Upper lobe of right lung (tissue), 1 donor: ENCODE results near the gene IRGQ. TPM values are rescaled to one million over a fixed set of nuclear protein-coding genes. Genes with fewer than 3 reads are reported as not detected.
A peak's percentile ranks its signal among the peaks of the same experiment; 100 is the strongest.

Experiments used
- ATAC-seq: fragments of 200-7000 bp; cut with Tn5 transposase; one replicate; pipeline ENCODE4 v1.9.1; 2020; ENCODE audit warnings: mild to moderate bottlenecking, moderate library complexity
- DNase-seq: peaks from one replicate; pipeline ENCODE4 v3.0.0-alpha.2; 2020
- H3K27ac ChIP-seq: fragments of 200-600 bp; one replicate; pipeline ENCODE4 v1.8.0; 2022
- H3K27me3 ChIP-seq: fragments of 200-600 bp; one replicate; pipeline ENCODE4 v1.8.0; 2022; ENCODE audit warnings: mild to moderate bottlenecking
- H3K36me3 ChIP-seq: fragments of 200-600 bp; one replicate; pipeline ENCODE4 v1.8.0; 2022
- H3K4me1 ChIP-seq: fragments of 200-600 bp; one replicate; pipeline ENCODE4 v1.8.0; 2022
- H3K4me3 ChIP-seq: fragments of 200-600 bp; one replicate; pipeline ENCODE4 v1.8.0; 2022; ENCODE audit warnings: mild to moderate bottlenecking
- H3K9me3 ChIP-seq: fragments of 200-600 bp; one replicate; pipeline ENCODE4 v1.8.0; 2022
- intact Hi-C: fragments of 100-400 bp; cut with DNase I; formaldehyde crosslinking; loops from one replicate; pipeline ENCODE4 v1.11.0; 2022
- long read RNA-seq: library from polyadenylated mRNA; unstranded; transcript quantifications from one replicate; pipeline ENCODE4 v2.0.0, GENCODE V29; 2021
- total RNA-seq: library from RNA; stranded (reverse); fragmentation: NEBNext Ultra II Directional; extraction: Animal tissue kit (Norgen Biotek cat#: 25700); gene quantifications from one replicate; pipeline ENCODE4 v1.2.1, GENCODE V29; 2021
- TF ChIP-seq, protein P1 (sequence below): fragments of 200-600 bp; IDR thresholded peaks from one replicate; pipeline ENCODE4 v1.8.0; 2022; ENCODE audit warnings: antibody characterized with exemption
- donor health status: DM: no; HTN: yes; CAD: no; lungs with severe emphysema.

IRGQ gene, protein sequence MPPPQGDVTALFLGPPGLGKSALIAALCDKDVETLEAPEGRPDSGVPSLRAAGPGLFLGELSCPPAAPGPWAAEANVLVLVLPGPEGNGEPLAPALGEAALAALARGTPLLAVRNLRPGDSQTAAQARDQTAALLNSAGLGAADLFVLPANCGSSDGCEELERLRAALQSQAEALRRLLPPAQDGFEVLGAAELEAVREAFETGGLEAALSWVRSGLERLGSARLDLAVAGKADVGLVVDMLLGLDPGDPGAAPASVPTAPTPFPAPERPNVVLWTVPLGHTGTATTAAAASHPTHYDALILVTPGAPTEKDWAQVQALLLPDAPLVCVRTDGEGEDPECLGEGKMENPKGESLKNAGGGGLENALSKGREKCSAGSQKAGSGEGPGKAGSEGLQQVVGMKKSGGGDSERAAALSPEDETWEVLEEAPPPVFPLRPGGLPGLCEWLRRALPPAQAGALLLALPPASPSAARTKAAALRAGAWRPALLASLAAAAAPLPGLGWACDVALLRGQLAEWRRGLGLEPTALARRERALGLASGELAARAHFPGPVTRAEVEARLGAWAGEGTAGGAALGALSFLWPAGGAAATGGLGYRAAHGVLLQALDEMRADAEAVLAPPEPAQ
- 23.2 TPM for total RNA-seq
- long read RNA-seq, full-length matches to known transcripts = 15 of 15 reads
- long read RNA-seq, partial matches to known transcripts = 0 of 15 reads
- long read RNA-seq, other reads (novel, unspliced or antisense) = 0 of 15 reads

DNA sequence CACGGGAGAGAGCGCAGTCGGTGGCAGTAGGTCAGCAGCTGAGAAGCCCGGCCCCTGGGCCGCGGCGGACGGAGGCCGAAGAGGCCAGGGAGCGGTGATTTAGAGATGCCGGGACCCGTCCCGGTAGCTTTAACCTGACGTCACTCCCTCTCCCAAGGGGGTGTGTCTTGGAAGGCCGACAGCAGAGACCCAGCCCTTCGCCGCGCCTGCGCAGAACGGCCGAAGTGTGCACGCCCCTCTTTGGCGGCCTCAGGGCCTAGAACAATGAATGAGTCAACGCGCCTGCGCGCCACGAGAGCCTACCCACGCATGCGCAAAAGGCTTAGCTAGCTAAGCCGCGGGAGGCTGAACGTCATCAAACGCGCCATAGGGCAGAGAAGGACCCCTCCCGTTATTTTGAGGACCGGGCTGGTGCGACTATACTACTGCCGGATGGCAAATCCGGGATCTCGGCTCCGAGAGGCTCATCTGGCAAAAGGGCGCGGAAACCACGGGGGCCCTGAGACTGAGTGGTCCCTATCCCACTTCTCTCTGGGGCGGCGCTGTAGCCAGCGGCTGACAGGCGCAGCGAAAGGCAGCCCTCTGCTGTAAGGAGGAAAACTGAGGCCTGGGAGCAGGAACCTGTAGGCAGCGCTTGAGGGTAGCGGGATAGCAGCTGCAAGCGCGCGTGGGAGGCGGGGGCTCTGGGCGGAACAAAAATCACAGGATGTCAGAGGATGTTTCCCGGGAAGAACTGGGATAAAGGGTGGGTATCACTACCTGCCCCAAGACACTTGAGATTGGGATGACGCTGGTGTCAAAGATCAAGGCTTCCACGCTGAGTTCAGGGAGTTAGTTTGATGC is at the start of gene IRGQ, which contains the start of gene ZNF576:
Gene IRGQ, minus strand, starts transcription at position 136 of the 843 bp plus-strand sequence. CDS start 796 bp downstream, outside the sequence.
Gene ZNF576, plus strand, starts transcription at position 597 of the 843 bp plus-strand sequence. CDS start 514 bp downstream, outside the sequence.
- peaks cover 53% of the 10 kb centered on the region for H3K36me3 ChIP-seq

DNA sequence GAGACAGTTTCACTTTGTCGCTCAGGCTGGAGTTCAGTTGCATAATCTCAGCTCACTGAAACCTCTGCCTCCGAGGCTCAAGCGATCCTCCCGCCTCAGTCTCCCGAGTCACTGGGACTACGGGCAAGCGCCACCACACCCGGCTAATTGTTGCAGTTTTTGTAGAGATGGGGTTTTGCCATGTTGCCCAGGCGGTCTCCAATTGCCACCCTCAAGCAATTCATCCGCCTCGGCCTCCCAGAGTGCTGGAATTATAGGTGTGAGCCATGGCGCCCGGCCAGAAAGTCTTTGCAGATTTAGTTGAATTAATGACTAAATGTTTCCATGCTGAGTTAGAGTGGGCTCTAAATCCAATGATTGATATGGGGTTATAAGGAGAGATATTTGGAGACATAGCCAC is 48.2 kb upstream of the IRGQ start:
- no peak for ATAC-seq
- no peaks in the 10 kb centered on the region for H3K4me1 ChIP-seq
- H3K27ac ChIP-seq = no peak overlapping the region
- intact Hi-C loops = no loop called here
- H3K9me3 ChIP-seq = no peaks in the 10 kb centered on the region
- TF ChIP-seq, protein P1, sequence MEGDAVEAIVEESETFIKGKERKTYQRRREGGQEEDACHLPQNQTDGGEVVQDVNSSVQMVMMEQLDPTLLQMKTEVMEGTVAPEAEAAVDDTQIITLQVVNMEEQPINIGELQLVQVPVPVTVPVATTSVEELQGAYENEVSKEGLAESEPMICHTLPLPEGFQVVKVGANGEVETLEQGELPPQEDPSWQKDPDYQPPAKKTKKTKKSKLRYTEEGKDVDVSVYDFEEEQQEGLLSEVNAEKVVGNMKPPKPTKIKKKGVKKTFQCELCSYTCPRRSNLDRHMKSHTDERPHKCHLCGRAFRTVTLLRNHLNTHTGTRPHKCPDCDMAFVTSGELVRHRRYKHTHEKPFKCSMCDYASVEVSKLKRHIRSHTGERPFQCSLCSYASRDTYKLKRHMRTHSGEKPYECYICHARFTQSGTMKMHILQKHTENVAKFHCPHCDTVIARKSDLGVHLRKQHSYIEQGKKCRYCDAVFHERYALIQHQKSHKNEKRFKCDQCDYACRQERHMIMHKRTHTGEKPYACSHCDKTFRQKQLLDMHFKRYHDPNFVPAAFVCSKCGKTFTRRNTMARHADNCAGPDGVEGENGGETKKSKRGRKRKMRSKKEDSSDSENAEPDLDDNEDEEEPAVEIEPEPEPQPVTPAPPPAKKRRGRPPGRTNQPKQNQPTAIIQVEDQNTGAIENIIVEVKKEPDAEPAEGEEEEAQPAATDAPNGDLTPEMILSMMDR = no peak
- peaks cover 4% of the 10 kb centered on the region for H3K27me3 ChIP-seq
- DNase-seq = no peak
- no peak overlapping the region for H3K4me3 ChIP-seq
- peaks cover 13% of the 10 kb centered on the region for H3K36me3 ChIP-seq

More for the DNA sequence above, at the start of gene IRGQ, which contains the start of gene ZNF576:
- TF ChIP-seq, protein P1 = no peak
- intact Hi-C loops = no loop called here
- Histone ChIP-seq H3K4me1 (peaks cover 28% of the 10 kb centered on the region), H3K9me3 (no peaks in the 10 kb centered on the region), H3K4me3 (peak within 1 kb of the TSS; percentile 75), H3K27ac (peak within 1 kb of the TSS; percentile 99), H3K27me3 (no peaks in the 10 kb centered on the region)
- DNase-seq (peak; percentile 100), ATAC-seq (peak; percentile 90)

DNA sequence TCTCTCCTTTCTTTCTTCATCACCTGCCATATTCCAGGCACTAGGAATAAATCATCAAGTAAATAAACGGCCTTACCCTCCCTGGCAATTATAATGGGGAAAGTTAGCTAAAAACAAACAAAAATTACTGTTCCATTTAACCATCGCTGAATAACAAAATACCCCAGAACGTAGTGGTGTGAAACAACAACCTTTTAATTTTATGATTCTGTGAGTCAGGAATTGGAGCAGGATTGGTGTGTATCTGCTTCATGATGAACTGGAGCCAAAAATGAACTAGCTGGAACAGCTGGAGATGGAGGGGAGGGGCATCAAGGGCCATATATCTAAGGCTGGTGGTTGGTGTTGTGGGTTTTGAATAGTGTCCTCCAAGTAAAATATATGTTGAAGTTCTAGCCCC is 47.4 kb upstream of the IRGQ start:
- no peak overlapping the region for H3K4me3 ChIP-seq
- H3K9me3 ChIP-seq = no peaks in the 10 kb centered on the region
- peaks cover 5% of the 10 kb centered on the region for H3K36me3 ChIP-seq
- H3K27me3 ChIP-seq = peaks cover 4% of the 10 kb centered on the region
- H3K4me1 ChIP-seq = no peaks in the 10 kb centered on the region
- H3K27ac ChIP-seq = no peak overlapping the region
- intact Hi-C loops = no loop called here
- ATAC-seq (no peak), DNase-seq (no peak)
- TF ChIP-seq, protein P1 = no peak

DNA sequence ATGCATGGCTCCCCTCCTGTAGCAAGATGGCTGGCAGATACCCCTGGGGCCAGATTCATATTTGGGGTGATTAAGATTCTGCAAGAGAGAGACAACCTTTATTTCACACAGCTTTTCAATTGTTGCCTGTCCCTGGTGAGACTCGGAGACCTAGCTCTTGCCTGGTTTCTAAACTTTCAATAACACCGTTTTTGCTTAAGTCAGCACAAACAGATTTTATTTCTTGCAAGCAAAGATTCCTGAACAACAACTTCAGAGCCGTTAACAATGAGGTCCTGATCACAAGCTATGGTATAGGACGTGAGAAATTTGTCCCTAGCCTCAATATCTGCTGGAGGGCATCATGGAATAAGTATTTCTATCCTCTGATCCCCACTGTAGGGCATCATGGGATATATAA is 46.6 kb upstream of the IRGQ start:
- no peaks in the 10 kb centered on the region for H3K36me3 ChIP-seq
- intact Hi-C loops = no loop called here
- no peaks in the 10 kb centered on the region for H3K4me1 ChIP-seq
- H3K9me3 ChIP-seq = no peaks in the 10 kb centered on the region
- TF ChIP-seq, protein P1 = no peak
- peaks cover 4% of the 10 kb centered on the region for H3K27me3 ChIP-seq
- no peak overlapping the region for H3K4me3 ChIP-seq
- DNase-seq = no peak
- ATAC-seq = no peak
- no peak overlapping the region for H3K27ac ChIP-seq

DNA sequence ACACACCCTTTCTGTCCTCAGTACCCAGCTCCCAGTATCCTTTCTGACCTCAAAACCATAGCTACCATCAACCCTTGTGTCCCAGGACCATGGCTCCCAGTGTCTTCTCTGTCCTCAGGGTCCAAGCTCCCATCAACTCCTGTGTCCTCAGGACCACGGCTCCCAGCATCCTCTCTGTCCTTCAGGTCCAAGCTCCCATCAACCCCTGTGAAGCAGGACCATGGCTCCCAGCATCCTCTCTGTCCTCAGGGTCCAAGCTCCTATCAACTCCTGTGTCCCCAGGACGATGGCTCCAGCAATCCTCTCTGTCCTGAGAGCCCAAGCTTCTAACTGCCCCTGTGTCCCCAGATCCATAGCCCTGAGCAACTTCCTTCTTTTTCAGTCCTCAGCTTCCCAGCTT is 45.4 kb upstream of the IRGQ start:
- DNase-seq (no peak), ATAC-seq (no peak)
- Histone ChIP-seq H3K27me3 (peaks cover 4% of the 10 kb centered on the region), H3K27ac (no peak overlapping the region), H3K4me3 (no peak overlapping the region), H3K4me1 (no peaks in the 10 kb centered on the region), H3K9me3 (no peaks in the 10 kb centered on the region), H3K36me3 (no peaks in the 10 kb centered on the region)
- TF ChIP-seq, protein P1 = no peak
- intact Hi-C loops = no loop called here
